Vagina (tissue), 2 donors: ENCODE data around the gene POLA1. TPM values are rescaled to one million over a fixed set of nuclear protein-coding genes. Genes with fewer than 3 reads are reported as not detected.

Source experiments
- DNase-seq, 2 donors: peaks; one replicate each; pipeline ENCODE4 v3.0.0-alpha.2; 2017; ENCODE audit errors: extremely low spot score in 2 of 2
- H3K27ac ChIP-seq: fragments of 200-600 bp; sonication (generic); one replicate; pipeline ENCODE4 v1.5.1; 2019
- H3K27me3 ChIP-seq: fragments of 200-600 bp; sonication (generic); one replicate; pipeline ENCODE4 v1.5.1; 2019
- H3K36me3 ChIP-seq, 2 donors: fragments of 200-600 bp; sonication (generic); one replicate each; pipeline ENCODE4 v1.5.1; 2017 to 2019
- H3K4me1 ChIP-seq: fragments of 200-600 bp; sonication (generic); one replicate; pipeline ENCODE4 v1.5.1; 2019
- H3K4me3 ChIP-seq, 2 donors: fragments of 200-600 bp; sonication (generic); 1 replicate in 1 of 2; 2 replicates in 1 of 2; pipeline ENCODE4 v1.5.1; 2016 to 2019
- H3K9me3 ChIP-seq: fragments of 200-600 bp; sonication (generic); one replicate; pipeline ENCODE4 v1.5.1; 2019
- CTCF ChIP-seq, 3 experiments: fragments of 450-650 bp in 2 of 3; fragments of 200-600 bp in 1 of 3; sonication (generic) in 1 of 3; IDR thresholded peaks; one replicate each; pipeline ENCODE4 v1.5.1; 2017 to 2019; ENCODE audit warnings: antibody characterized with exemption in 3 of 3, mild to moderate bottlenecking in 2 of 3, moderate library complexity in 2 of 3
- POLR2A ChIP-seq, 2 donors: fragments of 450-650 bp; IDR thresholded peaks; one replicate each; pipeline ENCODE4 v1.6.1; 2017; ENCODE audit warnings: antibody characterized with exemption in 2 of 2, mild to moderate bottlenecking in 2 of 2, moderate library complexity in 2 of 2
- POLR2AphosphoS5 ChIP-seq, 2 donors: sonication (generic); formaldehyde crosslinking; IDR thresholded peaks; one replicate each; pipeline ENCODE4 v1.9.0; 2017; ENCODE audit warnings: antibody characterized with exemption in 2 of 2, mild to moderate bottlenecking in 2 of 2, low read depth in 1 of 2; ENCODE audit not compliant: insufficient read depth in 1 of 2
- intact Hi-C: fragments of 100-400 bp; cut with DNase I; formaldehyde crosslinking; loops from one replicate; pipeline ENCODE4 v1.15.1; 2023
- total RNA-seq: library from RNA; depleted of rRNA; stranded (reverse); fragments of >200 nt; gene quantifications from one replicate; pipeline ENCODE4 v1.2.3, GENCODE V29; 2016

Gene POLA1
- total RNA-seq, 1 donor from 2014 or later = 17.2 TPM

GRCh38 chrX:25004040-25004439 is 310.3 kb downstream of the POLA1 start:
- no peaks in the 10 kb centered on the region for H3K36me3 ChIP-seq
- H3K4me3 ChIP-seq = no peak overlapping the region
- H3K27me3 ChIP-seq = peaks cover 4% of the 10 kb centered on the region
- H3K27ac ChIP-seq = no peak overlapping the region
- no peak for DNase-seq
- intact Hi-C loops = no loop called here
- H3K9me3 ChIP-seq = no peaks in the 10 kb centered on the region
- TF ChIP-seq CTCF (IDR thresholded peaks at IDR 0.05) (no peak), POLR2A (IDR thresholded peaks at IDR 0.05) (no peak), POLR2AphosphoS5 (IDR thresholded peaks at IDR 0.05; ENCODE audit: insufficient read depth in 1 of 2, low read depth in 1 of 2) (no peak)
- peaks cover 14% of the 10 kb centered on the region for H3K4me1 ChIP-seq

GRCh38 chrX:25004485-25005032 is 310.8 kb downstream of the POLA1 start:
- H3K4me3 ChIP-seq = peak overlapping the region; percentile 3 to 16
- H3K27me3 ChIP-seq = peaks cover 4% of the 10 kb centered on the region
- peaks cover 14% of the 10 kb centered on the region for H3K4me1 ChIP-seq
- H3K9me3 ChIP-seq = no peaks in the 10 kb centered on the region
- no peak for TF ChIP-seq CTCF (IDR thresholded peaks at IDR 0.05)
- TF ChIP-seq POLR2AphosphoS5 (IDR thresholded peaks at IDR 0.05; ENCODE audit: insufficient read depth in 1 of 2, low read depth in 1 of 2) = no peak
- TF ChIP-seq POLR2A (IDR thresholded peaks at IDR 0.05) = no peak
- DNase-seq = no peak
- intact Hi-C loops = no loop called here
- no peaks in the 10 kb centered on the region for H3K36me3 ChIP-seq
- H3K27ac ChIP-seq = no peak overlapping the region

- Histone ChIP-seq H3K9me3 (no peaks in the 10 kb centered on the region), H3K4me3 (peak overlapping the region in 1 of 2 donors; percentile 16), H3K4me1 (peaks cover 14% of the 10 kb centered on the region), H3K27ac (no peak overlapping the region), H3K27me3 (peaks cover 4% of the 10 kb centered on the region), H3K36me3 (no peaks in the 10 kb centered on the region)
- TF ChIP-seq POLR2AphosphoS5 (IDR thresholded peaks at IDR 0.05; ENCODE audit: insufficient read depth in 1 of 2, low read depth in 1 of 2) (no peak), POLR2A (IDR thresholded peaks at IDR 0.05) (no peak), CTCF (IDR thresholded peaks at IDR 0.05) (no peak)
- DNase-seq = no peak
- intact Hi-C loops = no loop called here
These were observed 311.3 kb downstream of the POLA1 start for GRCh38 chrX:25005034-25005381.

- H3K9me3 ChIP-seq = no peaks in the 10 kb centered on the region
- intact Hi-C loops = no loop called here
- peak overlapping the region in 1 of 2 donors; percentile 16 for H3K4me3 ChIP-seq
- no peaks in the 10 kb centered on the region for H3K36me3 ChIP-seq
- TF ChIP-seq CTCF (IDR thresholded peaks at IDR 0.05) (no peak), POLR2A (IDR thresholded peaks at IDR 0.05) (no peak), POLR2AphosphoS5 (IDR thresholded peaks at IDR 0.05; ENCODE audit: insufficient read depth in 1 of 2, low read depth in 1 of 2) (no peak)
- no peak for DNase-seq
- H3K27ac ChIP-seq = no peak overlapping the region
- peaks cover 14% of the 10 kb centered on the region for H3K4me1 ChIP-seq
- H3K27me3 ChIP-seq = peaks cover 4% of the 10 kb centered on the region
These were observed 311.9 kb downstream of the POLA1 start for GRCh38 chrX:25005382-25006185.

- intact Hi-C loops = no loop called here
- Histone ChIP-seq H3K9me3 (no peaks in the 10 kb centered on the region), H3K27me3 (peaks cover 4% of the 10 kb centered on the region), H3K4me1 (peaks cover 14% of the 10 kb centered on the region), H3K27ac (no peak overlapping the region), H3K4me3 (no peak overlapping the region), H3K36me3 (no peaks in the 10 kb centered on the region)
- no peak for DNase-seq
- TF ChIP-seq CTCF (IDR thresholded peaks at IDR 0.05) = no peak
- no peak for TF ChIP-seq POLR2A (IDR thresholded peaks at IDR 0.05)
- no peak for TF ChIP-seq POLR2AphosphoS5 (IDR thresholded peaks at IDR 0.05; ENCODE audit: insufficient read depth in 1 of 2, low read depth in 1 of 2)
These were observed 312.9 kb downstream of the POLA1 start for GRCh38 chrX:25006586-25007058.
